HepG2 (cell line): ENCODE results near the gene C2. TPM values are rescaled to one million over a fixed set of nuclear protein-coding genes. Genes with fewer than 3 reads are reported as not detected.

Experiments used
- ATAD3A ChIP-seq: sonication (generic); formaldehyde crosslinking; IDR thresholded peaks from 2 replicates; pipeline ENCODE4 v1.4.0; 2020; ENCODE audit warnings: missing genetic modification reagents
- DMAP1 ChIP-seq: IDR thresholded peaks from 2 replicates; pipeline ENCODE4 v1.6.1; 2016
- FLYWCH1 ChIP-seq: sonication (generic); formaldehyde crosslinking; IDR thresholded peaks from 2 replicates; pipeline ENCODE4 v1.8.1; 2023; ENCODE audit warnings: mild to moderate bottlenecking, missing genetic modification reagents
- HIVEP1 ChIP-seq: sonication (generic); formaldehyde crosslinking; IDR thresholded peaks from 2 replicates; pipeline ENCODE4 v1.4.0; 2020; ENCODE audit warnings: mild to moderate bottlenecking, missing genetic modification reagents
- KLF11 ChIP-seq: IDR thresholded peaks from 2 replicates; pipeline ENCODE4 v1.6.1; 2016; ENCODE audit warnings: missing compliant biosample characterization
- KLF15 ChIP-seq: sonication (generic); formaldehyde crosslinking; IDR thresholded peaks from 2 replicates; pipeline ENCODE4 v1.8.1; 2023; ENCODE audit warnings: borderline replicate concordance, mild to moderate bottlenecking, inconsistent platforms, missing genetic modification reagents, mixed read lengths
- SIN3A ChIP-seq: IDR thresholded peaks from 2 replicates; pipeline ENCODE4 v1.6.1; 2011; ENCODE audit warnings: low read depth, mild to moderate bottlenecking, control low read depth, low read length, borderline replicate concordance
- SIX1 ChIP-seq: sonication (generic); formaldehyde crosslinking; IDR thresholded peaks from 2 replicates; pipeline ENCODE4 v1.4.0; 2020; ENCODE audit warnings: missing genetic modification reagents, borderline replicate concordance
- SRSF4 ChIP-seq: fragments of 200-400 bp; formaldehyde crosslinking; IDR thresholded peaks from one replicate; pipeline ENCODE4 v1.6.1; 2018; ENCODE audit warnings: mild to moderate bottlenecking, low read depth, low read length, moderate library complexity; ENCODE audit not compliant: poor library complexity, severe bottlenecking
- ZNF337 ChIP-seq: sonication (generic); formaldehyde crosslinking; IDR thresholded peaks from 2 replicates; pipeline ENCODE4 v1.5.1; 2020; ENCODE audit warnings: missing genetic modification reagents, low read depth, mild to moderate bottlenecking, borderline replicate concordance
- ZNF446 ChIP-seq: sonication (generic); formaldehyde crosslinking; IDR thresholded peaks from 2 replicates; pipeline ENCODE4 v1.5.0; 2020; ENCODE audit warnings: mild to moderate bottlenecking, missing genetic modification reagents
- ZNF468 ChIP-seq: sonication (generic); formaldehyde crosslinking; IDR thresholded peaks from 2 replicates; pipeline ENCODE4 v1.8.0; 2022; ENCODE audit warnings: mild to moderate bottlenecking, moderate library complexity, missing genetic modification reagents
- ZNF709 ChIP-seq: sonication (generic); formaldehyde crosslinking; IDR thresholded peaks from 2 replicates; pipeline ENCODE4 v1.5.0; 2020; ENCODE audit warnings: mild to moderate bottlenecking, missing genetic modification reagents
- ZZZ3 ChIP-seq: sonication (generic); formaldehyde crosslinking; IDR thresholded peaks from 2 replicates; pipeline ENCODE4 v1.4.0; 2020; ENCODE audit warnings: missing genetic modification reagents, mild to moderate bottlenecking, borderline replicate concordance
- polyA plus RNA-seq, 8 experiments: library from polyadenylated mRNA; depleted of rRNA in 3 of 8; stranded (reverse) in 7 of 8; unstranded in 1 of 8; fragments of >200 nt; fragmentation: Illumina TruSeq in 4 of 8; extraction: Trizol in 4 of 8; gene quantifications; 2 replicates each; pipeline versions ENCODE4 v1.2.1 to v1.2.3, GENCODE V29; 2011 to 2016; ENCODE audit warnings: low read depth in 4 of 8, missing spikeins in 1 of 8, mixed read lengths in 1 of 8; ENCODE audit not compliant: insufficient read depth in 1 of 8
- total RNA-seq, 5 experiments: library from RNA; depleted of rRNA; stranded (reverse); fragments of >200 nt; fragmentation: Illumina TruSeq; extraction: Trizol; gene quantifications; 2 replicates each; pipeline ENCODE4 v1.2.3, GENCODE V29; 2016; ENCODE audit warnings: low read depth in 1 of 5
- TF ChIP-seq, protein P1 (sequence below): sonication (generic); formaldehyde crosslinking; IDR thresholded peaks from 2 replicates; pipeline ENCODE4 v1.5.0; 2020; ENCODE audit warnings: missing genetic modification reagents, mild to moderate bottlenecking, borderline replicate concordance
- TF ChIP-seq, protein P2 (sequence below), 2 experiments: sonication (generic) in 1 of 2; formaldehyde crosslinking in 1 of 2; IDR thresholded peaks; 2 replicates each; pipeline versions ENCODE4 v1.4.0 to v1.6.1; 2018 to 2020; ENCODE audit warnings: missing genetic modification reagents in 2 of 2, borderline replicate concordance in 1 of 2, low read depth in 1 of 2, mild to moderate bottlenecking in 1 of 2, missing biosample characterization in 1 of 2
- TF ChIP-seq, protein P3 (sequence below): sonication (generic); formaldehyde crosslinking; IDR thresholded peaks from 2 replicates; pipeline ENCODE4 v1.8.1; 2022; ENCODE audit warnings: low read depth, mild to moderate bottlenecking, missing genetic modification reagents

C2 gene
- total and polyA plus RNA-seq, 2 of the 13 experiments (the other 11 are each of a cell fraction or from before 2014, with no cell fraction given), result 165 to 307 TPM

DNA sequence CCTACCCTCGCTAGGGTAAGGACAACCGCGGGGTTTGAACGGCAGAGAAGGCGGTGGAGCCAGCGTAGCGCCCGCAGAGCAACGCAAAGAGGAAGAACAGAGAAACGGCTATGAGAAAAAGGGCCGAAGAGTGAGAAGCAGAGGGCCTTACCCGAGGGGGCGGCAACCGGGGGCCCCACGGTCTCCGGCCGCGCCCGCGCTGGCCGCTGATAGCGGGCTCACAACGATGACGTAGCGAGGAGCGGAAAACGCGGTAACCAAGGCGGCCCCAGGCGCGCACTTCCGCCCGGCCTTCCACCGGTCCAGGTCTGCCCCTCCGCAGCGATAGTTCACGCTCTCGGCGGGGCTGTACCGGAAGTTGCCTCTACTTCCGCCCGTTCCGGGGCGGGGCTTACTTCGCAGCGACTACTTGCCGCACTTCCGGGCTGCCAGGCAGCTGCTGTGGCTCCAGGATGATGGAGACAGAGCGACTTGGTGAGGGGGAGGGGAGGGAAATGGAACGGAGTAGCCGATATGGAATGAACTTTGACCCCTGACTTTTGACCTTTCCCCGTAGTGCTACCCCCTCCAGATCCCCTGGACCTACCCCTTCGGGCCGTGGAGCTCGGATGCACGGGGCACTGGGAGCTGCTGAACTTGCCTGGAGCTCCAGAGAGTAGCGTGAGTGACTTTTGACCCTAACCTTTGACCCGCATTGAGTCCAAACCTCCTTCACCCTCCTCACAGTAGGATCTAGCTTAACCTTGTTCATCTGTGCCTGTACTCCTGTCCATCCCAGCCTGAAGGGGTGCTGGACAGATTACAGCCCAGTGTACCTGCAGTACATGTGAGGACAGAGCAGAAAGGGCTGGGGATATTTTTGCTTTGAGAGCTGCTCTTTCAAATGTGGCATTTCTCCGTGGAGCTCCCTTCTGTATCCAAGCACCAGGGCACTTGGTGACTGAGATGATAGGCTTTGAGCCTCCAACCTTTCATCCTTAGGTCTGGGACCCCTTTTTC lies 31.5 kb downstream of the C2 start, which contains the start of the genes NELFE and SKIC2 (continued):
- no peak for TF ChIP-seq SRSF4
- TF ChIP-seq KLF11, result no peak
- TF ChIP-seq, protein P1, sequence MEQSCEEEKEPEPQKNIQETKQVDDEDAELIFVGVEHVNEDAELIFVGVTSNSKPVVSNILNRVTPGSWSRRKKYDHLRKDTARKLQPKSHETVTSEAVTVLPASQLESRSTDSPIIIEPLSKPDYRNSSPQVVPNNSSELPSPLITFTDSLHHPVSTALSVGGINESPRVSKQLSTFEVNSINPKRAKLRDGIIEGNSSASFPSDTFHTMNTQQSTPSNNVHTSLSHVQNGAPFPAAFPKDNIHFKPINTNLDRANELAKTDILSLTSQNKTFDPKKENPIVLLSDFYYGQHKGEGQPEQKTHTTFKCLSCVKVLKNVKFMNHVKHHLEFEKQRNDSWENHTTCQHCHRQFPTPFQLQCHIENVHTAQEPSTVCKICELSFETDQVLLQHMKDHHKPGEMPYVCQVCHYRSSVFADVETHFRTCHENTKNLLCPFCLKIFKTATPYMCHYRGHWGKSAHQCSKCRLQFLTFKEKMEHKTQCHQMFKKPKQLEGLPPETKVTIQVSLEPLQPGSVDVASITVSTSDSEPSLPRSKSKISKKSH (CRISPR knock-in tag), result 0 out of 2 replicates have a peak, but pooled peaks have one; percentile 3
- TF ChIP-seq ZNF468 (CRISPR knock-in tag), result 0 out of 2 replicates have a peak, but pooled peaks have one; percentile 48
- TF ChIP-seq SIN3A, result peak; percentile 98
- peak; percentile 14; the same call in 1 of the 2 replicates for TF ChIP-seq SIX1 (CRISPR knock-in tag)
- peak; percentile 60; the same call in 1 of the 2 replicates for TF ChIP-seq KLF15 (CRISPR knock-in tag)
- peak; percentile 87 for TF ChIP-seq DMAP1 (CRISPR knock-in tag)
- no peak for TF ChIP-seq FLYWCH1 (CRISPR knock-in tag)
- TF ChIP-seq ZNF709 (CRISPR knock-in tag), result peak; percentile 60; the same call in 1 of the 2 replicates
- TF ChIP-seq, protein P2, sequence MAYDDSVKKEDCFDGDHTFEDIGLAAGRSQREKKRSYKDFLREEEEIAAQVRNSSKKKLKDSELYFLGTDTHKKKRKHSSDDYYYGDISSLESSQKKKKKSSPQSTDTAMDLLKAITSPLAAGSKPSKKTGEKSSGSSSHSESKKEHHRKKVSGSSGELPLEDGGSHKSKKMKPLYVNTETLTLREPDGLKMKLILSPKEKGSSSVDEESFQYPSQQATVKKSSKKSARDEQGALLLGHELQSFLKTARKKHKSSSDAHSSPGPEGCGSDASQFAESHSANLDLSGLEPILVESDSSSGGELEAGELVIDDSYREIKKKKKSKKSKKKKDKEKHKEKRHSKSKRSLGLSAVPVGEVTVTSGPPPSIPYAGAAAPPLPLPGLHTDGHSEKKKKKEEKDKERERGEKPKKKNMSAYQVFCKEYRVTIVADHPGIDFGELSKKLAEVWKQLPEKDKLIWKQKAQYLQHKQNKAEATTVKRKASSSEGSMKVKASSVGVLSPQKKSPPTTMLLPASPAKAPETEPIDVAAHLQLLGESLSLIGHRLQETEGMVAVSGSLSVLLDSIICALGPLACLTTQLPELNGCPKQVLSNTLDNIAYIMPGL (CRISPR knock-in tag; IDR thresholded peaks at IDR 0.05; ENCODE audit: borderline replicate concordance in 1 of 2, low read depth in 1 of 2), result peak; percentile 67 to 94; a peak in 3 of 4 replicates
- TF ChIP-seq, protein P3, sequence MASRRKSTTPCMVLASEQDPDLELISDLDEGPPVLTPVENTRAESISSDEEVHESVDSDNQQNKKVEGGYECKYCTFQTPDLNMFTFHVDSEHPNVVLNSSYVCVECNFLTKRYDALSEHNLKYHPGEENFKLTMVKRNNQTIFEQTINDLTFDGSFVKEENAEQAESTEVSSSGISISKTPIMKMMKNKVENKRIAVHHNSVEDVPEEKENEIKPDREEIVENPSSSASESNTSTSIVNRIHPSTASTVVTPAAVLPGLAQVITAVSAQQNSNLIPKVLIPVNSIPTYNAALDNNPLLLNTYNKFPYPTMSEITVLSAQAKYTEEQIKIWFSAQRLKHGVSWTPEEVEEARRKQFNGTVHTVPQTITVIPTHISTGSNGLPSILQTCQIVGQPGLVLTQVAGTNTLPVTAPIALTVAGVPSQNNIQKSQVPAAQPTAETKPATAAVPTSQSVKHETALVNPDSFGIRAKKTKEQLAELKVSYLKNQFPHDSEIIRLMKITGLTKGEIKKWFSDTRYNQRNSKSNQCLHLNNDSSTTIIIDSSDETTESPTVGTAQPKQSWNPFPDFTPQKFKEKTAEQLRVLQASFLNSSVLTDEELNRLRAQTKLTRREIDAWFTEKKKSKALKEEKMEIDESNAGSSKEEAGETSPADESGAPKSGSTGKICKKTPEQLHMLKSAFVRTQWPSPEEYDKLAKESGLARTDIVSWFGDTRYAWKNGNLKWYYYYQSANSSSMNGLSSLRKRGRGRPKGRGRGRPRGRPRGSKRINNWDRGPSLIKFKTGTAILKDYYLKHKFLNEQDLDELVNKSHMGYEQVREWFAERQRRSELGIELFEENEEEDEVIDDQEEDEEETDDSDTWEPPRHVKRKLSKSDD (CRISPR knock-in tag), result peak; percentile 95
- TF ChIP-seq HIVEP1 (CRISPR knock-in tag), result peak; percentile 43
- TF ChIP-seq ZNF337, result peak; percentile 84; the same call in 1 of the 2 replicates
- peak; percentile 77 for TF ChIP-seq ZZZ3
- peak; percentile 94 for TF ChIP-seq ZNF446 (CRISPR knock-in tag)
- no peak for TF ChIP-seq ATAD3A (CRISPR knock-in tag)
